ENCODE data around the gene TBCEL.

DNA sequence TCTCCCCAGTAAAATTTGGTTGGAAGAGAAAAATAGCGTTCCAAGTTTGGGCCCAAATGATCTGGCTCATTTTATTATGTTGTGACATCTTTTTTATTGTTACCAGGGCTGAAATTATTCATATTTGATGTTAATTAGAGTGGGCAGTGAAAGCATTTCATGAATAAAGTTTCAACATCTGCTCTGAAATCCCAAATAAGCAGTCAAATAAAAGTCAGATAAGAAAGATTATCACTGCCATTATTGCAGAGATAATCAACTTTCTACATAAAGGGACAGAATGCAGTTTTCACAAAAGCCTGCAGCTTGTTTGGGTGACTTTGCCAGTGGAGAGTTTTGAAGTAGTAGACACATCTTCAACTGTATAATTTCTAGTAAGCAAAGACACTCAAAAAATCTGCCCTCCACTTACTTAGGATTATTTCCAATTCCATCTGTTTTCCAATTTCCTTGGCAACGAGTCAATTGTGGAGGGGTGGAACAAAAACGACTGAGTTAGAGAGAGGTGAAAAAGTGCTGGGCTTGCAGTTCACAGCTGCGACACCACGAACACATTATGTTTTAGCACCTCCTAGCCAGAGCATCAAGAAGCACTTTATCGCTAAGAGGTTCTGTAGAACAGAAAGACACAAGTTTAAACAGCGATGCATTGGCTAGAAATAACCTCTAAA, 86.1 kb downstream of the TBCEL start:
- TF ChIP-seq, protein P1, sequence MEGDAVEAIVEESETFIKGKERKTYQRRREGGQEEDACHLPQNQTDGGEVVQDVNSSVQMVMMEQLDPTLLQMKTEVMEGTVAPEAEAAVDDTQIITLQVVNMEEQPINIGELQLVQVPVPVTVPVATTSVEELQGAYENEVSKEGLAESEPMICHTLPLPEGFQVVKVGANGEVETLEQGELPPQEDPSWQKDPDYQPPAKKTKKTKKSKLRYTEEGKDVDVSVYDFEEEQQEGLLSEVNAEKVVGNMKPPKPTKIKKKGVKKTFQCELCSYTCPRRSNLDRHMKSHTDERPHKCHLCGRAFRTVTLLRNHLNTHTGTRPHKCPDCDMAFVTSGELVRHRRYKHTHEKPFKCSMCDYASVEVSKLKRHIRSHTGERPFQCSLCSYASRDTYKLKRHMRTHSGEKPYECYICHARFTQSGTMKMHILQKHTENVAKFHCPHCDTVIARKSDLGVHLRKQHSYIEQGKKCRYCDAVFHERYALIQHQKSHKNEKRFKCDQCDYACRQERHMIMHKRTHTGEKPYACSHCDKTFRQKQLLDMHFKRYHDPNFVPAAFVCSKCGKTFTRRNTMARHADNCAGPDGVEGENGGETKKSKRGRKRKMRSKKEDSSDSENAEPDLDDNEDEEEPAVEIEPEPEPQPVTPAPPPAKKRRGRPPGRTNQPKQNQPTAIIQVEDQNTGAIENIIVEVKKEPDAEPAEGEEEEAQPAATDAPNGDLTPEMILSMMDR (conservative IDR thresholded peaks at IDR 0.05 in 1 of 2, IDR thresholded peaks at IDR 0.05 in 1 of 2; ENCODE audit: low read depth in 1 of 2, low read length in 2 of 2) = no peak
- TF ChIP-seq EZH2 (IDR thresholded peaks at IDR 0.05; ENCODE audit: low read length, missing control alignments) = no peak
